HAP-1 (cell line): ENCODE results near the gene TNP2.
"Not testable (repeated sequence)": the region's sequence is repeated elsewhere in the genome, so short reads cannot be mapped to it uniquely, and the experiment has no call there.

Experiments
- DNase-seq, 2 experiments: peaks; one replicate each; pipeline ENCODE4 v3.0.0-alpha.2; 2016 to 2020; ENCODE audit warnings: low spot score in 2 of 2
- H3K27me3 ChIP-seq: fragments of 250-450 bp; sonication (Bioruptor Pico); 2 replicates; pipeline ENCODE4 v1.5.1; 2020; ENCODE audit warnings: low read depth, mild to moderate bottlenecking, moderate library complexity
- H3K36me3 ChIP-seq: fragments of 250-450 bp; sonication (Bioruptor Pico); replicated peaks from 2 replicates; pipeline ENCODE4 v1.5.1; 2020; ENCODE audit warnings: mild to moderate bottlenecking
- H3K4me1 ChIP-seq: fragments of 250-450 bp; sonication (Bioruptor Pico); 2 replicates; pipeline ENCODE4 v1.5.1; 2020; ENCODE audit warnings: mild to moderate bottlenecking
- H3K4me3 ChIP-seq: fragments of 250-450 bp; sonication (Bioruptor Pico); 2 replicates; pipeline ENCODE4 v1.5.1; 2020; ENCODE audit warnings: mild to moderate bottlenecking, moderate library complexity
- H3K9me3 ChIP-seq: fragments of 250-450 bp; sonication (Bioruptor Pico); 2 replicates; pipeline ENCODE4 v1.5.1; 2020; ENCODE audit warnings: mild to moderate bottlenecking, moderate library complexity
- in situ Hi-C: fragments of 300-500 bp; cut with MboI; formaldehyde crosslinking; loops from 3 replicates; pipeline ENCODE4 v1.14.3; 2020; ENCODE audit warnings: low sequenced_read_pairs, inconsistent platforms, mixed read lengths

Gene TNP2

DNA sequence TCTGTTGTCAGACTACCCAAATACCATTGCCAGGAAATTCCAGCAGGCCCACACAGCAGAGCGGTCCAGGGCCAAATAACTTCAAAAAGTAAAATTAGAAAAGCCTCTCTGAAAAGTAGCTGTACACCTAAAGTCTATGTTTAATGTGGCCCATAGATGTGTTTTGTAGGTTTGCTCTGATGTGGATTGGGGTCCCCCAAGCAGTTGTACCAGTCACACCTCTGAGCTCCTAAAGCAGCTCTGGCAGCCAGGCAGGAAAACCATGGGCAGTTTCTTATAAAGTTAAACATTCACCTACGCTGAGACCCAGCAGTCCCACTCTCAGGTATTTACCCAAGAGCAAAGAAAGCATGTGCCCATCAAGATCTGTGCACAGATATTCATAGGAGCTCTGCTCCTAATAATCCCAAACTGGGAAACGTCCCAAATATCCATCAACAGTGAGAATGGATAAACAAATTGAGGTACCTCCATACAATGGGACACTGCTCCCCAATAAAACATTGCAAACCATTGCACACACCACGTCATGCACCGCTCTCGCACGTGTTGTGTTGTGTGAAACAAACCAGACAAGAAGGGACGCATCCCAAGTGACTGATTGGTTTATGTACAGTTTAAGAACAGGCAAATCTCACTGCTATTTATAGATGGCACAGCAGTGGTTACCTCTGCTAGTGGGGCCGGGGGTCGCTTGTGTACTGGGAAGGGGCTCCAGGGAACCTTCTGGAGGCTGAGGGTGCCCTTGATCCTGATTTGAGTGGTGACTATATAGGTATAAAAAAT is 27.8 kb upstream of the TNP2 start:
- H3K4me3 ChIP-seq = no peak overlapping the region

DNA sequence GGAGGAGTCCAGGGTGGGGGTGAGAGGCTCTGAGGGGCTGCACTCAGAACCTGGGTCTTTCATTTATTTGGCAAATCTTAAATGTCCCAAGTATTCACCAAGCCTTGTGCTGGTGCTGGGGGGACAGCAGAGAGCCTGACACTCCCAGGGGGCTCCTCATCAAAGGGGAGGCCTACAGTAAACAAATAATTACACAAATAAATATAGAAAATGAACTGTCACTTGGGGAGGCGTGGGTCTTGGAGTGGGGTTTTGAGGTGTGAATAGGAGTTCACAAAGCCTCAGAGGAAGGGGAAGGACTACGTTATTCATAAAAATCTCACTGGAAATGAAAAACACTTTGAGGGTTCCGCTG is 27.2 kb upstream of the TNP2 start:
- Histone ChIP-seq H3K4me3 (no peak overlapping the region), H3K4me1 (peaks cover 5% of the 10 kb centered on the region), H3K36me3 (no peaks in the 10 kb centered on the region), H3K27me3 (no peaks in the 10 kb centered on the region), H3K9me3 (no peaks in the 10 kb centered on the region)
- DNase-seq = no peak
- in situ Hi-C loops = no loop called here

More for the DNA sequence above, 27.8 kb upstream of the TNP2 start:
- DNase-seq = no peak
- H3K36me3 ChIP-seq = no peaks in the 10 kb centered on the region
- no peaks in the 10 kb centered on the region for H3K9me3 ChIP-seq
- no peaks in the 10 kb centered on the region for H3K27me3 ChIP-seq
- H3K4me1 ChIP-seq = peaks cover 5% of the 10 kb centered on the region
- in situ Hi-C loops = no loop called here

DNA sequence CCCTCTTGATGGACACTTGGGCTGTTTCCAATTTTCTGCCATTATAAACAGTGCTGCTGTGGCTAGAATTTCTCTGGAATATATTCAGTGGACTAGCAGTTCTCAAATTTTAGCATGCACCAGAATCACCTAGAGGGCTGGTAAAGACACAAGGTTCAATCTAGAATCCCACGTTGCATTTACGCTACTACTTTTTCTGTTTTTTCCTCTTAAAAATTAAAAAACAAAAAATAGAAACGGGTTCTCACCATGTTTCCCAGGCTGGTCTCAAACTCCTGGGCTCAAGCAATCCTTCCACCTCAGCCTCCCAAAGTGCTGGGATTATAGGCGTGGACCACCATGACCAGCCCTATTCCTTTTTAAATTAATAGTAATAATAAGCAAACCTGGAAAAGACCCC is 26.5 kb upstream of the TNP2 start:
- H3K4me3 ChIP-seq = no peak overlapping the region
- peaks cover 5% of the 10 kb centered on the region for H3K4me1 ChIP-seq
- H3K9me3 ChIP-seq = no peaks in the 10 kb centered on the region
- H3K27me3 ChIP-seq = no peaks in the 10 kb centered on the region
- in situ Hi-C loops = no loop called here
- DNase-seq = no peak
- no peaks in the 10 kb centered on the region for H3K36me3 ChIP-seq

DNA sequence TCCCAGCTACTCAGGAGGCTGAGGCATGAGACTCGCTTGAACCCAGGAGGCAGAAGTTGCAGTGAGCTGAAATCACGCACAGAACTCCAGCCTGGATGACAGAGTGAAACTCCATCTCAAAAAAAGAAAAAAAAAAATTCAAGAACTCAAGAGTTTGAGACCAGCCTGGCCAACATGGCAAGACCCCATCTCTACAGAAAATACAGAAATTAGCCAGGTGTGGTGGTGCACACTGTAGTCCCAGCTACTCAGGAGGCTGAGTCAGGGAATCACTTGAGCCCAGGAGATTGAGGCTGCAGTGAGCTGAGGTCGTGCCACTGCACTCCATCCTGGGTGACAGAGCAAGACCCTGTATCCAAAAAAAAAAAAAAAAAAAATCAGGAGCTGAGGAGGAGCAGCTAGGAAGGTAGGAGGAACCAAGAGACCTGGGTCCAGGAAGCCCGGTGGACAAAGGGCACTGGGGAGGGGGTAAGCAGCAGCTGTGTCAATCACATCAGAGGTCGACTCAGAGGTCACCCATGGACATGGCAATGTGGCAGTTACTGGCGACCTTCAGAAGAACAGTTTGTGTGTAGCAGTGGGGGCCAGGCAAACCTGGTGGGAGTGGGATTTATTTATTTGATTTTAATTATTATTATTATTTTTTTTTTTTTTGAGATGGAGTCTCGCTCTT is 23.1 kb upstream of the TNP2 start:
- in situ Hi-C loops = no loop called here
- DNase-seq = no peak
- Histone ChIP-seq H3K27me3 (no peaks in the 10 kb centered on the region), H3K9me3 (no peaks in the 10 kb centered on the region), H3K4me1 (no peaks in the 10 kb centered on the region), H3K4me3 (no peak overlapping the region), H3K36me3 (no peaks in the 10 kb centered on the region)

DNA sequence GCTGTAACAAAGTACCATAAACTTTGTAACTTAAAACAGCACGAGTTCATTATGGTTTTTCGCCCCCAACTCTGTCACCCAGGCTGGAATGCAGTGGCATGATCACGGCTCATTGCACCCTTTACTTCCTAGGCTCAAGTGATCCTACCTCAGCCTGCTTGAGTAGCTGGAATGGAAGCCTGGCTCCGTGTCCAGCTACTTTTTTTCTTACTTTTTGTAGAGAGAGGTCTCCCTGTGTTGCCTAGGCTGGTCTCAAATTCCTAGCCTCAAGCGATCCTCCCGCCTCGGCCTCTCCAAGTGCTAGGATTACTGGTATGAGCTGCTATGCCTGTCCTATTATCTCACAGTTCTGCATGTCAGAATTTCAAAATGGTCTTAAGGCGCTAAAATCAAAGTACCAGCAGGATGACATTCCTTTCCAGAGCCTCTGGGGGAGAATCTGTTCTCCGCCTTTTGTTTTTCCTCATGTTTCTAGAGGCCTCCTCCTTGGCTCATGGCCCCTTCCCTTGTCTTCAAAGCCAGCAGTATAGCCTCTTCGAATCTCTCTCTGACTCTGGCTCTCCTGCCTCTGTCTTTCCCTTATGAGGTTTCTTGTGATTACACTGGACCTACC is 22.1 kb upstream of the TNP2 start:
- in situ Hi-C loops = no loop called here
- no peak for DNase-seq
- Histone ChIP-seq H3K4me3 (no peak overlapping the region), H3K27me3 (no peaks in the 10 kb centered on the region), H3K4me1 (no peaks in the 10 kb centered on the region), H3K9me3 (no peaks in the 10 kb centered on the region), H3K36me3 (no peaks in the 10 kb centered on the region)

DNA sequence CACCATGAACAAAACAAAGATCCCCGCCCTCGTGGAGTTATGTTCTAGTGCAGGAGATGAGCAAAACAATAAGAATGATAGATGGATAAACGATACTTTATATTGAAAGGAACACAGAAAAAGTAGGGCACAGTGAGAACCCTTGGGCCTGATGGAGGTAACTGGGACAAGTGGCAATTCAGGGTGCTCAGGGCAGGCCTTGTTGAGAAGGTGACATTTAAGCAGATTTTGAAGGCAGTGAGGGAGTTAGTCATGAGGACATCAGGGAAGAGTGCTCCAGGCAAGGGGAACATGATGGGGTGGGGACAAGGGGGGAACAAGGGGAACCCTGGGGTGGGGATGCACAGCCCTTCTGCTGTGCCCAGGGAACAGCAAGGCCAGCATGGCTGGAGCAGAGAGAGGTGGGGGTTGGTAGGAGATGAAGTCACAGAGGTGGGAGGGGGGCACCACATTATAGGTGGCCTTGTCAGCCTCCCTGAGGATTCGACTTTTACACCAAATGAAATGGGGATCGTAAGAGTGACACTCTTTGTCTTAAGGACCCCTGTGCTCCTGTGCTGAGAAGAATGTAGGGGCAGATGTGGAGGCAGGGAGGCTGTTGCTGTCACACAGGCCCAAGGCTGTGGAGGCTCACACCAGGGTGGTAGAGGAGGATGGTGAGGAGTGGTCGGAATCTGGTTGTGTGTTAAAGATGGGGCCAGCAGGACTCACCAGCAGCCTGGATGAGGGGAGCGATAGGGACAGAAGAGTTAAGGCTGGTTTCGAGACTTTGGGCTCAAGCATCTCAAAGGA is 21.2 kb upstream of the TNP2 start:
- in situ Hi-C loops = no loop called here
- Histone ChIP-seq H3K36me3 (no peaks in the 10 kb centered on the region), H3K9me3 (no peaks in the 10 kb centered on the region), H3K4me1 (no peaks in the 10 kb centered on the region), H3K4me3 (no peak overlapping the region), H3K27me3 (peaks cover 4% of the 10 kb centered on the region; the same call in 1 of the 2 replicates)
- DNase-seq = no peak

DNA sequence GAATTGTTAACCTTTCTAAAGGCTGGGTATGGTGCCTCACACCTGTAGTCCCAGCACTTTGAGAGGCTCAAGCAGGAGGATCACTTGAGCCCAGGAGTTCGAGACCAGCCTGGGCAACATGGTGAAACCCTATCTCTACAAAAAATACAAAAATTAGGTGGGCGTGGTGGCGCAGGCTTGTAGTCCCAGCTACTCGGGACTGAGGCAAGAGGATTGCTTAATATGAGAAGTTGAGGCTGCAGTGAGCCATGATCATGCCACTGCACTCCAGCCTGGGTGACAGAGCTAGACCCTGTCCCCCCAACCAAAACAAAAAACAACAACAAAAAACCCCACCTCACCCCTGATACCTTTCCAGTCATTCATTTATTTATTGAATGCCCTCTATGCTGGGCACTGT is 20.6 kb upstream of the TNP2 start:
- DNase-seq, H3K4me1 ChIP-seq, H3K27me3 ChIP-seq, H3K4me3 ChIP-seq, H3K9me3 ChIP-seq, H3K36me3 ChIP-seq, in situ Hi-C loops: not testable (repeated sequence)

DNA sequence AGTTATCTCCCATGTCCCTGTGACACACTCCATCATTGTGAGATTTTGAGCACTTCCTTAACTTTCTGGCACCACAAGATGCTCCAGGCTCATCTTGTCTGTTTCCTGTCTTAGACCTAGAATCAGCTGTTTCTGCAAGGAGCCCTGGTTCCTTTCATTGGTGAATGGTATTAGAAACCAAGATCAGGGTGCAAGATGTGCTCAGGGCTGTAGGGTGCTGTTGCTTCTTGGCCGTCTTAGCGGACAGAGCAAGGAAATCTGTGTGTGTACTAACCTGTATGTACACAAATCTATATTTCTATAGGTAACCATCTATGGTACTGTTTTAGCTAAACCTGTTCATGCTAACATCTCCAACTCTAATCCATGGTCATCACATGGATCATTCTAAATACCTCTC is 20.1 kb upstream of the TNP2 start:
- in situ Hi-C loops = no loop called here
- H3K36me3 ChIP-seq = no peaks in the 10 kb centered on the region
- no peaks in the 10 kb centered on the region for H3K9me3 ChIP-seq
- DNase-seq = no peak
- peaks cover 4% of the 10 kb centered on the region; the same call in 1 of the 2 replicates for H3K27me3 ChIP-seq
- no peak overlapping the region for H3K4me3 ChIP-seq
- H3K4me1 ChIP-seq = no peaks in the 10 kb centered on the region

DNA sequence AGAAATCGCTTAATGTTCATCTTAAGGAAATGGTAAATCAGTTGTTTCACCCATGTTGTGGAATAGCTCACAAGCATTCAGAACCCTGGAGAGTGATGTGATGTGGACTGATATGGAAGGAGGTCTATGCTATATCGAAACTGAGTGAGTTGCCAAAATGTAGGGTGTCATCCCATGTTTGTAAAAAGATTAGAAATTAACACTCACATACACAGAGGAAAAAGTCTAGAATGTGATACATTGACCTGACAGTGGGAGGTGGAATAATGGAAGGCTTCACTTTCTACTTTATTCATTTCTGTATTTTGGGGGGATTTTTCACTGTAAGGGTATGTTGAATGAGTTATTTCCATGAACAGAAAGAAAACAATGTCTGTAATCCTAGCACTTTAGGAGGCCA is 16.7 kb upstream of the TNP2 start:
- no peaks in the 10 kb centered on the region for H3K36me3 ChIP-seq
- H3K27me3 ChIP-seq = peaks cover 4% of the 10 kb centered on the region; the same call in 1 of the 2 replicates
- no peaks in the 10 kb centered on the region for H3K4me1 ChIP-seq
- H3K4me3 ChIP-seq = no peak overlapping the region
- H3K9me3 ChIP-seq = no peaks in the 10 kb centered on the region
- no peak for DNase-seq
- in situ Hi-C loops = no loop called here

DNA sequence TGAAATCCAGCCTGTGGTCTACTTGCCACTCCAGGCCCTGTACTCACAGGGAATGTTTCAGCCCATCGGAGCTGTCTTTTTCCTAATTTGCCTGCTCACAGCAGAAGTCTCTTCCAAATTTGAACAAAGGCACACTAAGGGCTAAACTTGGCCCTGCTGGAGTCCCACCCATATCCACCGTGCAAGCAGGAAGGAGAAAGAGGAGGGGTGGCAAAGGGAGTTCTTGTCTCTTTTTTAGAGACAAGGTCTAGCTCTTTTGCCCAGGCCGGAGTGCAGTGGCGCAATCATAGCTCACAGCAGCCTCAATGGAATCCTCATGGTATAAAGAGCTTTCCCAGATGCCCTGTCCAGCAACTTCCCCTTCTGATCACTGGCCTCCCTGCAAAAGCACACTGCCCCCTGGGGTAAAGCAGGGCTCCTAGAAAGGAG is 14.7 kb upstream of the TNP2 start:
- Histone ChIP-seq H3K27me3 (peaks cover 4% of the 10 kb centered on the region; the same call in 1 of the 2 replicates), H3K4me3 (no peak overlapping the region), H3K9me3 (no peaks in the 10 kb centered on the region), H3K4me1 (no peaks in the 10 kb centered on the region), H3K36me3 (no peaks in the 10 kb centered on the region)
- in situ Hi-C loops = no loop called here
- DNase-seq = no peak

DNA sequence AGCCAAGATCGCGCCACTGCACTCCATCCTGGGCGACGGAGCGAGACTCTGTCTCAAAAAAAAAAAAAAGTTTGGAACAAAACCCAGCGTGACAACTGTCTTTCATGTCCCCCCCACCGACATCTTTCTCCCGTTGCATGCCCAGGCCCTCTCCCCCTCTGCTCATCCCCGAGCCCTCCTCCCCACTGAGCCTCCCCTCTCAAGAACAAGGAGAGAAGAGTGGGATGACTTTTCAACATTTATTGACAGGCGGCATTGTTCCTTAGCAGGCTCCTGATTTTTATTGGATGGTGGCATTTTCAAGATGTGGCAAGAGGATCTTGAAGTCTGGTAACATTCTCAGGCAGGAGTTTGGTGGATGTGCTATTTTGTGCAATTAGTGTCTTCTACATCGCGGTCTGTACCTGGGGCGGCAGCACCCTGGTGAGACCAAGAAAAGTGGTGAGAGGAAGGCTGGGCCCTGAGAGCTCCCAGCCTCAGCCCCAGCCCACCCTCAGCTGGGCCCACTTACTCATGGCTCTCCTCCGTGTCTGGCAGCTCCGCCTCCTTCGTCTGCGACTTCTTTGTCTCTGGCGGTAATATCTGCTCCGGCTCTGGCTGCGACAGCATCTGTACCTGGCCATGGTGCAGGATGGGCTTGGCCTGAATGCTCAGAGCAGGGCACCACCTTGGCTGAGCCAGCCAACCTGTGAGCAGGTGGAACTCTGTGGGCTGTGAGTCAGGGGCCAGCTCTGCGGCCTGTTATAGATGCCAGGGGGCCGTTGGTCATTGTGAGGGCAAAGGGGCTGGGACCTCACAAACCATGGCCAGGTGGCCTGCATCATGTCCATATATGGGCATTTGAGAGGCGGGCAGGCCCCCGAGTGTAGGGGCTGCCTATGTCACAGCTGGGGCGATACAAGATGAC is 11.7 kb upstream of the TNP2 start, which contains the start of gene PRM1:
Gene PRM1, minus strand, starts transcription at position 715 of the 907 bp plus-strand sequence. Its CDS starts 92 bp downstream, at position 623.
- peaks cover 4% of the 10 kb centered on the region; the same call in 1 of the 2 replicates for H3K27me3 ChIP-seq
- in situ Hi-C loops = no loop called here
- no peak within 1 kb of the TSS for H3K4me3 ChIP-seq
- H3K36me3 ChIP-seq = no peaks in the 10 kb centered on the region
- no peaks in the 10 kb centered on the region for H3K4me1 ChIP-seq
- no peak for DNase-seq
- no peaks in the 10 kb centered on the region for H3K9me3 ChIP-seq

DNA sequence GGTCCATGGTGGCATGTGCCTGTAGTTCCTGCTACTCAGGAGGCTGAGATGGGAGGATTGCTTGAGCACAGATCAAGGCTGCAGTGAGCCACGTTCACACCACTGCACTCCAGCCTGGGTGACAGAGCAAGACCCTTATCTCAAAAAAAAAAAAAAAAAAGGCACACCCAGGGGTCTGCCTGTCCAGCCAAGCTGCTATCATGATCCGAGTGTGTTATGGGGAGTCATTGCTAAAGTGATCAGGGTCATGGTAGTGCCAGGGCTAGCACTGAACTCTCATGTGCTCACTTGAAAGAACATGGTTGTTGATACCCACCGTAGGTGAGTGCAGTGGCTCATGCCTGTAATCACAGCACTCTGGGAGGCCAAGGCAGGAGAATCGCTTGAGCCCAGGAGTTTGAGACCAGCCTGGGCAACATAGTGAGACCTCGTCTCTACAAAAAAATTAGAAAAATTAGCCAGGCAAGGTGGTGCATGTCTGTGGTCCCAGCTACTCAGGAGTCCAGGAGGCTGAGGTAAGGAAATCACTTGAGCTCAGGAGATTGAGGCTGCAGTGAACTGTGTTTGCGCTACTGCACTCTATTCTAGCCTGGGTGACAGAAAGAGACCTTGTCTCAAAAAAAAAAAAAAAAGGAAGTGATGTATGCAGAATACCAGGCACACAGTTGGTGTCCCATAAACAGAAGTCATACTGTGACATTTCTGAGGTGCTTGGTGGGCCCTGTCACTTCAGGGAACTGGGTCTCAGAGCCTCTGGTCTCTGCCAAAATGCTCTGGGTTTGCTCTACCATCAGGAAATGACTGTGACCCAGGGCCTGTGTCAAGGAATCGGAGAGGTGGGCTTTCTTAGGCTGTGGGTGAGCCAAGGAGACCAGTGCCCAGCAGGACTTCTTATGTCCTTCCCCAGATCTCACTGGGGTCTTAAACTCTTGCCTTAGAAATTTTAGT is 9.8 kb upstream of the TNP2 start:
- Histone ChIP-seq H3K4me3 (no peak overlapping the region), H3K36me3 (no peaks in the 10 kb centered on the region), H3K9me3 (no peaks in the 10 kb centered on the region), H3K4me1 (no peaks in the 10 kb centered on the region), H3K27me3 (no peaks in the 10 kb centered on the region)
- DNase-seq = no peak
- in situ Hi-C loops = no loop called here
